ENCODE measurements around the gene CBY2. TPM values are rescaled to one million over a fixed set of nuclear protein-coding genes. Genes with fewer than 3 reads are reported as not detected.

Gene CBY2
- total and polyA plus RNA-seq, 10 donors = 0.61 TPM; not detected in 9

- Histone ChIP-seq H3K4me3 (no peak overlapping the region), H3K4me1 (no peaks in the 10 kb centered on the region), H3K9me3 (peaks cover 0 to 6% (median 2%) of the 10 kb centered on the region in 8 donors), H3K27ac (no peak overlapping the region), H3K36me3 (no peaks in the 10 kb centered on the region), H3K27me3 (replicated peaks in 1 of 7) (peaks cover 0 to 9% (median 0%) of the 10 kb centered on the region in 7 donors)
- TF ChIP-seq POLR2A (IDR thresholded peaks at IDR 0.05) = no peak
- TF ChIP-seq CTCF (IDR thresholded peaks at IDR 0.05 in 8 of 11, conservative IDR thresholded peaks at IDR 0.05 in 3 of 11) = no peak
- DNase-seq = no peak
- intact Hi-C loops (cut with DNase I; ENCODE audit: low total_unique reads) = no loop called here
- WGBS, 5 donors = 71 to 84% (median 80%) methylated on average over 4 of the region's 4 CpGs
Measured at GRCh38 chr13:45763419-45763818, 61.3 kb downstream of the CBY2 start.

Small RNA genes lying within 50 kb of the gene (small RNA-seq; reads per million reads assigned to genes)
- gene RF00017 = 0 reads per million in 4 donors

Other genes starting within 250 kb of the CBY2 start
- gene COG3, start 237.4 kb upstream of the CBY2 start, total RNA-seq = 10 to 100 TPM; 29.2 to 99.2 (median 38.2) TPM
- 10 to 100 TPM; 12.3 to 15.1 (median 12.8) TPM for gene COG3, start 237.4 kb upstream of the CBY2 start, polyA plus RNA-seq
- not detected for gene ERICH6B, start 86.6 kb upstream of the CBY2 start, total RNA-seq
- not detected for gene ERICH6B, start 86.6 kb upstream of the CBY2 start, polyA plus RNA-seq
- gene SIAH3, start 149.4 kb downstream of the CBY2 start, total RNA-seq = under 1 TPM in 6 of 7 donors, not detected in 1; 0.03 to 0.20 (median 0.11) TPM
- under 1 TPM; under 0.01 to 0.03 (median 0.02) TPM for gene SIAH3, start 149.4 kb downstream of the CBY2 start, polyA plus RNA-seq

All from spleen (tissue), 11 donors.